Measurements from ENCODE around the gene DSC3. TPM values are rescaled to one million over a fixed set of nuclear protein-coding genes. Genes with fewer than 3 reads are reported as not detected.

The DSC3 gene
- total and polyA plus RNA-seq, 2 donors (not counting 3 experiments of a cell fraction or from before 2014, with no cell fraction given): 0.04 to 0.18 TPM

- intact Hi-C loops (cut with micrococcal nuclease): no loop called here
- POLR2A ChIA-PET: no interaction called here
- no peaks in the 10 kb centered on the region for H3K9me3 ChIP-seq (replicated peaks; ENCODE audit: control insufficient read depth, insufficient read depth, low read length)
- no peaks in the 10 kb centered on the region for H3K36me3 ChIP-seq (ENCODE audit: control insufficient read depth in 2 of 2, extremely low read depth in 1 of 2, insufficient read depth in 2 of 2, low read length in 2 of 2)
- DNase-seq (ENCODE audit: low read depth, low spot score) (no peak), FAIRE-seq (no peak)
- dilution Hi-C loops (cut with MboI; ENCODE audit: extremely low pct_ligation_motif_present, low sequenced_read_pairs): no loop called here
- H3K27ac ChIP-seq (ENCODE audit: insufficient read depth, low read depth, low read length): no peak overlapping the region
- no peaks in the 10 kb centered on the region for H3K9me1 ChIP-seq (replicated peaks; ENCODE audit: control insufficient read depth, extremely low read depth, insufficient read depth, low read length)
- no peaks in the 10 kb centered on the region for H3K79me2 ChIP-seq (ENCODE audit: control insufficient read depth, insufficient read depth, low read length)
- no peak overlapping the region for H3K4me2 ChIP-seq (ENCODE audit: insufficient read depth, low read length)
- no TSS peak for BruUV-seq (replicated peaks)
- no peak overlapping the region for H3K9ac ChIP-seq (replicated peaks; ENCODE audit: extremely low read depth, insufficient read depth, low read length)
- no peaks in the 10 kb centered on the region for H4K20me1 ChIP-seq (replicated peaks; ENCODE audit: control insufficient read depth, extremely low read depth, insufficient read depth, low read length)
- H3K4me1 ChIP-seq (ENCODE audit: control insufficient read depth, extremely low read depth, insufficient read depth, low read length): no peaks in the 10 kb centered on the region
- CTCF ChIA-PET: no interaction called here
- TF ChIP-seq CTCF (IDR thresholded peaks at IDR 0.05; ENCODE audit: extremely low read depth in 1 of 2, insufficient read depth in 1 of 2, low read depth in 1 of 2, low read length in 2 of 2): no peak
- TF ChIP-seq GATA2 (IDR thresholded peaks at IDR 0.05; ENCODE audit: insufficient read depth, insufficient read length, low read depth, low read length): no peak
- TF ChIP-seq POLR2AphosphoS5 (IDR thresholded peaks at IDR 0.05; ENCODE audit: insufficient read depth, low read depth, low read length): no peak
- TF ChIP-seq EZH2 (IDR thresholded peaks at IDR 0.05; ENCODE audit: borderline replicate concordance, low read depth, low read length, severe bottlenecking): no peak
- no peak for TF ChIP-seq FOS (IDR thresholded peaks at IDR 0.05; ENCODE audit: borderline replicate concordance, insufficient read depth, low read length)
- no peak for TF ChIP-seq MAX (IDR thresholded peaks at IDR 0.05; ENCODE audit: insufficient read depth, insufficient read length)
- TF ChIP-seq POLR2A (IDR thresholded peaks at IDR 0.05; ENCODE audit: low read depth, low read length): no peak
- TF ChIP-seq MYC (IDR thresholded peaks at IDR 0.05; ENCODE audit: low read depth, low read length): no peak
- H2AFZ ChIP-seq (ENCODE audit: low read depth, low read length): no peak overlapping the region
- no peak overlapping the region for H3K4me3 ChIP-seq (replicated peaks in 1 of 3; ENCODE audit: insufficient read depth in 1 of 3, low read depth in 1 of 3, low read length in 3 of 3)
- no peaks in the 10 kb centered on the region for H3K27me3 ChIP-seq (ENCODE audit: control insufficient read depth in 2 of 2, insufficient read depth in 2 of 2, low read length in 2 of 2)
Observed at GRCh38 chr18:30987467-30988241, 54.9 kb downstream of the DSC3 start.
